ENCODE data around the gene SHISAL2A.

SHISAL2A gene

DNA sequence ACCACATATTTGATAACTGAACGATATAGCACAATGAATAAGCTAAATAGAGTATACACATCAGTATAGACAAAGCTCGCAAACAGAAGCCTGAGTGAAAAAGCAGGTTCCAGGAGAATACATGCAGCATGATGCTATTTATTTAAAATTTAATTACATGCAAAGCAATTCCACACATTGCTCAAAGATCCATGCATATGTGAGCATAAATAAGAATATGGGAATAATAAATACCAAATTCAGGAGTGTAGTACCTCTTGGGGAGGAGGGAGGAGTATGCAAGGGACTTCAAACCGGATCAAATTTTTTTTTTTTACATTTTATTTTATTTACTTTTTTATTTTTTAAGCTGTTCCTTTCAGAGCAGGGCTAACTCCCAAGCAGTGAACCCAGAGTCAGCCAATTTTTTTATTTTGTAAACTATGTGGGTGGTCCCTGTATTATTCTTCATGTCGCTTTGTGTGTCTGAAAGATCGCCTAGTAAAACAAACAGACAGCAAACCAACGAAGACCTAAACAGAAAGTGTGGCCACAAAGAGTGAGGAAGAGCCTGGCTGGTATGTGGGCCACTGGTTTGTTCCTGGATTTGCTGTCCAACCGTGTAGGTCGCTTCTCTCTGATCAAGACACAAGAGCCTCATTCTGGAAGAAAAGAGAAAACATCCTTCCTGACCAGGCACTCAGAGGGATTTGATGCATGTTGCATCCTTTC lies 4.2 kb upstream of the SHISAL2A start:
- DNase-seq (ENCODE audit: low spot score) (no peak), ATAC-seq (ENCODE audit: low read depth) (peak; percentile 24; the same call in 2 of the 3 replicates)
- TF ChIP-seq, protein P1, sequence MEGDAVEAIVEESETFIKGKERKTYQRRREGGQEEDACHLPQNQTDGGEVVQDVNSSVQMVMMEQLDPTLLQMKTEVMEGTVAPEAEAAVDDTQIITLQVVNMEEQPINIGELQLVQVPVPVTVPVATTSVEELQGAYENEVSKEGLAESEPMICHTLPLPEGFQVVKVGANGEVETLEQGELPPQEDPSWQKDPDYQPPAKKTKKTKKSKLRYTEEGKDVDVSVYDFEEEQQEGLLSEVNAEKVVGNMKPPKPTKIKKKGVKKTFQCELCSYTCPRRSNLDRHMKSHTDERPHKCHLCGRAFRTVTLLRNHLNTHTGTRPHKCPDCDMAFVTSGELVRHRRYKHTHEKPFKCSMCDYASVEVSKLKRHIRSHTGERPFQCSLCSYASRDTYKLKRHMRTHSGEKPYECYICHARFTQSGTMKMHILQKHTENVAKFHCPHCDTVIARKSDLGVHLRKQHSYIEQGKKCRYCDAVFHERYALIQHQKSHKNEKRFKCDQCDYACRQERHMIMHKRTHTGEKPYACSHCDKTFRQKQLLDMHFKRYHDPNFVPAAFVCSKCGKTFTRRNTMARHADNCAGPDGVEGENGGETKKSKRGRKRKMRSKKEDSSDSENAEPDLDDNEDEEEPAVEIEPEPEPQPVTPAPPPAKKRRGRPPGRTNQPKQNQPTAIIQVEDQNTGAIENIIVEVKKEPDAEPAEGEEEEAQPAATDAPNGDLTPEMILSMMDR (IDR thresholded peaks at IDR 0.05; ENCODE audit: poor library complexity, severe bottlenecking) = no peak
- H3K9me3 ChIP-seq (ENCODE audit: severe bottlenecking) = no peaks in the 10 kb centered on the region
- H3K36me3 ChIP-seq (ENCODE audit: low read depth) = no peaks in the 10 kb centered on the region
- no peak overlapping the region for H3K4me3 ChIP-seq (ENCODE audit: severe bottlenecking)
- no peaks in the 10 kb centered on the region for H3K4me1 ChIP-seq (ENCODE audit: insufficient read depth, poor library complexity, severe bottlenecking)
- no peak overlapping the region for H3K27ac ChIP-seq (ENCODE audit: poor library complexity, severe bottlenecking)
- H3K27me3 ChIP-seq (ENCODE audit: insufficient read depth, poor library complexity, severe bottlenecking) = peaks cover 2% of the 10 kb centered on the region

DNA sequence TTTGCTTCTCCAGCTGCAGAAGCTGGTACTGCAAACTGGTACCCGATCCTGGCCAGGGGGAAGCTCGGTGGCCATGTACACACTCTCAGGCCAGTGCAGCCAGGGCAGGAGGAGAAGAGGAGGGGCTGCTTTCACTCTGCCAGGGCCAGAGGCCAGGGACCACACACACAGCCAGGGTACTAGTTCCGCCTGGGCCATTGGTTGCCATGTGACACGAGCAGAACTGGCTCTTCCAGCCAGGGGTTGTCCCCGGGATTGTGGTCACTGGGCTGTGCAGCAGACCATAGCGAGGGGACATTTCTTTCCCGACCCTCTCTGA lies 3.7 kb upstream of the SHISAL2A start:
- no peaks in the 10 kb centered on the region for H3K36me3 ChIP-seq (ENCODE audit: low read depth)
- H3K9me3 ChIP-seq (ENCODE audit: severe bottlenecking) = no peaks in the 10 kb centered on the region
- H3K4me1 ChIP-seq (ENCODE audit: insufficient read depth, poor library complexity, severe bottlenecking) = no peaks in the 10 kb centered on the region
- TF ChIP-seq, protein P1 (IDR thresholded peaks at IDR 0.05; ENCODE audit: poor library complexity, severe bottlenecking) = no peak
- peaks cover 2% of the 10 kb centered on the region for H3K27me3 ChIP-seq (ENCODE audit: insufficient read depth, poor library complexity, severe bottlenecking)
- DNase-seq (ENCODE audit: low spot score) (no peak), ATAC-seq (ENCODE audit: low read depth) (peak; percentile 44; the same call in 2 of the 3 replicates)
- no peak overlapping the region for H3K27ac ChIP-seq (ENCODE audit: poor library complexity, severe bottlenecking)
- H3K4me3 ChIP-seq (ENCODE audit: severe bottlenecking) = no peak overlapping the region

DNA sequence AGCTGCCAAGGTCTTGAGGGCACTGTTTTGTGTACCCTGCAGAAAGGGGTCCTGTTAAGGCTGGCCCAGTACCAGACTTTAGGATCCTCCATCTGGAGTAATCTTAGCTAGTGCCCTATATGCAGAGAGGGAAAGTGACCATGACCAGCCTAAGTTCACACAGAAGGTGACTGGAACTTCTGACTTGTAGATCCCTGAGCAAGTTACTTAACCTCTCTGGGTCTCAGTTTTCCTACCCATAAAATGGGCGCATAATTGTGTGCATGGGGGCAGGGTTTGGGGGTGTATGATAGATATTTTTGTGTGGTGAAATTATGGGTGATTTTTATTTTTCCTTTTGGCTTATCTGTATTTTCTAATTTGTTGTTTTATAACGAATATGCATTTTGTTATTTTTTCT lies 3.3 kb upstream of the SHISAL2A start:
- TF ChIP-seq, protein P1 (IDR thresholded peaks at IDR 0.05; ENCODE audit: poor library complexity, severe bottlenecking) = no peak
- no peaks in the 10 kb centered on the region for H3K9me3 ChIP-seq (ENCODE audit: severe bottlenecking)
- ATAC-seq (ENCODE audit: low read depth) = no peak
- DNase-seq (ENCODE audit: low spot score) = no peak
- no peaks in the 10 kb centered on the region for H3K36me3 ChIP-seq (ENCODE audit: low read depth)
- H3K27ac ChIP-seq (ENCODE audit: poor library complexity, severe bottlenecking) = no peak overlapping the region
- no peak overlapping the region for H3K4me3 ChIP-seq (ENCODE audit: severe bottlenecking)
- peaks cover 2% of the 10 kb centered on the region for H3K27me3 ChIP-seq (ENCODE audit: insufficient read depth, poor library complexity, severe bottlenecking)
- H3K4me1 ChIP-seq (ENCODE audit: insufficient read depth, poor library complexity, severe bottlenecking) = no peaks in the 10 kb centered on the region

DNA sequence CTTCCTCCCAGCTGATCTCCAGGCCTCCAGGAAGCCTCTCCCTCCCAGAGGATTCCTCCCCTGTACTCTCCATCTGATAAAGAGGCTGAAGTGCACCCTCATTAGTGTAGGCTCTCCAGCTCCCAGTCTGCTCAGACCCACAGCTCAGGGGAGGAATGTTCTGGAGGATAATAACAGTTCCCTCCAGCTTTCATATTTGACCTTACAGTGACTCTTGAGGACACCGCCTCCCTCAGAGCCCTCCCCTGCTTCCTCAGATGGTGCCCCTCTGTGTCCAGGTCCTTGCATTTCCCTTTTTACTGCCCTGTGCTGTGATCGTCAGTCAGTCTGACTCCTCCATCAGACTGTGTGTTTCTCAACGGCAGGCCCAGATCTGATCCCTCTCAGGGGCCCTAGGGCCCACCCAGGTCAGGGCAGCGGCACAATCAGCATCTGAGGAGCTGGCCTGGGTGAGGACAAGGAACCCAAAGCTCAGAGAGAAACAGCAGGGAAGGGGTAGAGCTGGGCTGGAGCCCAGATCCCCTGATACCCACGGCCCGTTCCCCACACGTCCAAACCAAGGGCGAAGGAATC lies 1.1 kb upstream of the SHISAL2A start:
- no peaks in the 10 kb centered on the region for H3K9me3 ChIP-seq (ENCODE audit: severe bottlenecking)
- H3K4me3 ChIP-seq (ENCODE audit: severe bottlenecking) = no peak overlapping the region
- H3K36me3 ChIP-seq (ENCODE audit: low read depth) = no peaks in the 10 kb centered on the region
- ATAC-seq (ENCODE audit: low read depth) (no peak), DNase-seq (ENCODE audit: low spot score) (no peak)
- H3K27me3 ChIP-seq (ENCODE audit: insufficient read depth, poor library complexity, severe bottlenecking) = peaks cover 2% of the 10 kb centered on the region
- TF ChIP-seq, protein P1 (IDR thresholded peaks at IDR 0.05; ENCODE audit: poor library complexity, severe bottlenecking) = no peak
- peaks cover 5% of the 10 kb centered on the region for H3K4me1 ChIP-seq (ENCODE audit: insufficient read depth, poor library complexity, severe bottlenecking)
- no peak overlapping the region for H3K27ac ChIP-seq (ENCODE audit: poor library complexity, severe bottlenecking)

DNA sequence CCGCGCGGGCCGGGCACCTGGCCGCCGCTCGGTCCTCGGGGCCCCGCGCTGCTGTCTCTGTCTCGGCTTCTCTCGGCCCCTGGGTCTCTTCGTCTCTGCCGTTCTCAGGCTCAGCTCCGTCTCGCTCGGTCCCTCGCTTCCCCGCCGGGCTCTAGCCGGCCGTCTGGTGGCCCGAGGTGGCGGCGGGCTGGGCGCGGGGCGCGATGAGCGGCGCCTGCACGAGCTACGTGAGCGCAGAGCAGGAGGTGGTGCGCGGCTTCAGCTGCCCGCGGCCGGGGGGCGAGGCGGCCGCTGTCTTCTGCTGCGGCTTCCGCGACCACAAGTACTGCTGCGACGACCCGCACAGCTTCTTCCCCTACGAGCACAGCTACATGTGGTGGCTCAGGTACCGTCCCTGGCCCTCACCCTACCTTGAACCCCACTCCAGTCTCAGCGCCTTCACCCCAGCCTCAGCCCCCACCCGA lies 355 bp downstream of the SHISAL2A start:
- H3K4me1 ChIP-seq (ENCODE audit: insufficient read depth, poor library complexity, severe bottlenecking) = peaks cover 11% of the 10 kb centered on the region
- DNase-seq (ENCODE audit: low spot score) (no peak), ATAC-seq (ENCODE audit: low read depth) (no peak; the same call in 2 of the 3 replicates)
- H3K9me3 ChIP-seq (ENCODE audit: severe bottlenecking) = no peaks in the 10 kb centered on the region
- no peak overlapping the region for H3K4me3 ChIP-seq (ENCODE audit: severe bottlenecking)
- no peaks in the 10 kb centered on the region for H3K36me3 ChIP-seq (ENCODE audit: low read depth)
- no peak overlapping the region for H3K27ac ChIP-seq (ENCODE audit: poor library complexity, severe bottlenecking)
- TF ChIP-seq, protein P1 (IDR thresholded peaks at IDR 0.05; ENCODE audit: poor library complexity, severe bottlenecking) = no peak
- H3K27me3 ChIP-seq (ENCODE audit: insufficient read depth, poor library complexity, severe bottlenecking) = peaks cover 2% of the 10 kb centered on the region
